EH (cell line): Measurements from ENCODE around the gene SLC11A2.
"Not testable (repeated sequence)": the region's sequence is repeated elsewhere in the genome, so short reads cannot be mapped to it uniquely, and the experiment has no call there.

Source experiments
- DNase-seq: peaks from one replicate; pipeline ENCODE4 v3.0.0-alpha.2; 2015; ENCODE audit warnings: low read depth

SLC11A2 gene

DNA sequence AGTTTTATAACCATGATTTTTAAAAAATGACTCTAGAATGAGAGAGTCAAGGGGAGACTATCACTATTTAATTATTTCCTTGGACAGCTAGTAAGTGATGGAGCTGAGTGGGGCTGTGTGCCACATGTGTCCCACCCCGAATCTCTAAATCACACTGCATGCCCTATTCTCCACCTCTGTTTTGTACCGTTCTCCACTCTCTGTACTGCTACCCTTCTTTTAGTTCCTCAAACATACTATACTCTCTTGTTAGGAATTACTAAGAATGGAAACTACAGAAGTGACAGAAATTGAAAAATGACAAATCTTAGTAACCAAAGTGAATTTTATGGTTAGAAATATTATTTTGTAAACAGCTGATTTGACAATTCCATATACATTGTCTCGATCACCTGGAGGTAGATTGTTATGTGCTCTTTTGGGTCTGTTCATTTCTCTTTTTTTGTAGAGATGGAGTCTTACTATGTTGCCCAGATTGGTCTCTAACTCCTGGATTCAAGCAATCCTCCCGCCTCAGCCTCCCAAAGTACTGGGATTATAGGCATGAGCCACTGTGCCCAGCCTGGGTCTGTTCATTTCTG, 35.9 kb downstream of the SLC11A2 start:
- DNase-seq, result no peak

DNA sequence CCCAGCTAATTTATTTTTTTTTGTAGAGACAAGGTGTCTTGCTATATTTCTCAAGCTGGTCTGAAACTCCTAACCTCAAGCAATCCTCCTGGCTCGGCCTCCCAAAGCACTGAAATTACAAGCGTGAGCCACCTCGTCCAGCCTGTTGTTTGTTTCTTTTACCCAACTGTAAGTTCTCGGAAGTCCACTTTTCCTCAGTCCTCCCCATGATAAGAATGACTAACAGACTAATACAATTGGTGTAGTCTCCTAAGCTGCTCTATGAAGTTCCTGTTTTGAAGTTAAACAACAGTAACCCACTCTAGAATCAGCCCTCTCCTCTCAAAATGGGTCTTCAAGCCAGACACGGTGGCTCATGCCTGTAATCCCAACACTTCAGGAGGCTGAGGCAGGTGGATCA, 37.3 kb downstream of the SLC11A2 start:
- no peak for DNase-seq

DNA sequence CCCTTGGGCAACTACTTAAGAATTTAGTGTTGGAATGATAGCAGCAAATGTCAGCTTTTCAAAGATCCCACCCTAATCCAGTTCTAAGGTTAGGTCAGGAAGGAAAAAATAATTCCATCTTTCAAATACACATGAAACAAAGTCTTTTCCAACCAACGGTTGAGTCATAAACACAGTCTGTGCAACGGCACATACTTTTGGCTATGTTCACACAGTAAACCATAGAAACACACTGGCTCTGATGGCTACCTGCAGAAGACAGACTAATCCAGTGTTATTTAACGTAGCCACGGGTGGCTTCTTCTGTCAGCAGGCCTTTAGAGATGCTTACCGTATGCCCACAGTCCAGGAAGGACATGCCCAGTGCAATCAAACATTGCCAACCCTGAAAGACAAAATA, 38.1 kb downstream of the SLC11A2 start:
- DNase-seq, result peak; percentile 13

DNA sequence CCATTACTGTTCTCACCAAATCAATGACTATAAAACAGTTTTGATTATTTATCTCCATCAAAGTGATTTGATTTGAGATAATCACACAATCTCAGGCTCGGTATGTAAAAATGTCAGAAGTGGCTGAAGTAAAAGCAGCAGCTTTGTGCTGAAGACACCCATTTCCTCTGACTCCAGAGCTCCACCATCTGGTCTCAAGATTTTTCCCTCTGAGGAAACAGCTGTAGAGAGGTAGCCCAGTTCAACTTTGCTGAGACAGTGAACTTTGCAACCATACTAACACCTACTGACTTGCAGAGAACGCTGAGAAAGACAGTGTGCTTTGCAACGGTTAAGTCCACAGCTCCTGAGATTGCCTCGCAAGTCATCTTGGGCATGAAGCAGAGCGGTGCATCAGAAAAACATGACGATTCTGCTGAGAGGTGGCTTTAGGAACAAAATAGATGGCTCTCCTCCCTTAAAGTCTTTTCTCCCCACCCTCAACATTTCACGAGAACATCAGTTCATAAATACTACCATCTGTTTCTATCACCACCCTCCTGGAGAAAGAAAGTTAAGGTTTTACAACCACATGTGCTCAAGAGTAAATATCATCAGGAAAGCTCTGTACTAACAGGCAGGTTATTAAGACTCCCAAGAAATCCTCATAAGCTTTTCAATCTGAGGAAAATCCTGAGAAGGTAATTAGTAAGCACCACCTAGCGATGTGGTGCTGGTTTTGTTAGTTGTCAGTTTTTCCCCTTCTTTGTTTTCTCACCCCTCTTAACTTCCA, 39.0 kb downstream of the SLC11A2 start:
- peak; percentile 71 for DNase-seq

DNA sequence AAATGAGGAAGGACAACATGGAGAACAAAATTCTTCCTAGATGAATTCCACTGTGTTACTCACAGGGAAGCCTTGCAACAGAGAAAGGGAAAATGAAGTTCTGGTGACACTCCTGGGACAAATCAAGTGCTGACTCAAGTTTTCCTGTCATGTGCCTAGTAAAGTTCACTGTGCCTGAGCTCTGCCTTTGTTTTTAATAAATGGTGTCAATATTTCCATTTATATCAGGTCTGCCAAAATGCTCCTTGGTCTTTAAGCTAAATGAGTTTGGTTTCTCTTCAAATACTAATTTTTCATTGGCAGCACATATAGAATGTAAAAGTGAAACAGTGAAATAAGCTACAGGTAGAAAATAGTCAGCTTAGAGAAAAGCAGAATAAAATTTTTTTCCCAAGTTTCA, 40.9 kb downstream of the SLC11A2 start:
- peak; percentile 85 for DNase-seq

DNA sequence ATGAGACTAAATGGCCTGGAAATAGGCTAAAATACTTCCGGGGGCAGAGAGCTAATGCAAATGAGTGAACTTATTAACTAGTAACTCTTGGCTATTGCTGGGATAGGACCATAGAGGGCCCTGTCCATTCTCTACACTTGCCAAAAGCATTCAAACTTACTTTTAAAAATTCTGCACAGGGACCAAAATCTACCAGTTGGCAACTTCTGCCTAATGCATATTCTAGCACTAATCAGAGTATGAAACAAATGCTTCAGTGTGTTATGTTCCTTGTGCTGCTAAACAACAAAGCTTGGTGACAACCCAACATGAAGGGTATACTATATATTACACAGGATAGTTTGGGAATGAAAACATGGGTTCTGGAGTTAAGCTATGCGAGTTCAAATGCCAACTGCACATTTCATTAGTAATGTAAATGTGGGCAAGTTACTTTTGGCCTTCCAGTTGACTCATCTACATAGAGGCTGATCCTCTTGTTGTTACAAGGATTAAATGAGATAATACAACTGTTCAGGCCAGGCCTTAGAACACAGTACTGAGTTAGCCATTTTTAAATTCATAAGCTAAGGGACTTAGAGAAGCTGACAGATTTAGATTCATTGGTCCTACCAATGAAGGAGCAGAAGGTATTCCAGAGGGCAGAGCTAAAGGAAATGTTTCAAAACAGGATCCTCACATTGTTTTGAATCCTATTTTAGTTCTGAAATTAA, 41.4 kb downstream of the SLC11A2 start:
- no peak for DNase-seq

DNA sequence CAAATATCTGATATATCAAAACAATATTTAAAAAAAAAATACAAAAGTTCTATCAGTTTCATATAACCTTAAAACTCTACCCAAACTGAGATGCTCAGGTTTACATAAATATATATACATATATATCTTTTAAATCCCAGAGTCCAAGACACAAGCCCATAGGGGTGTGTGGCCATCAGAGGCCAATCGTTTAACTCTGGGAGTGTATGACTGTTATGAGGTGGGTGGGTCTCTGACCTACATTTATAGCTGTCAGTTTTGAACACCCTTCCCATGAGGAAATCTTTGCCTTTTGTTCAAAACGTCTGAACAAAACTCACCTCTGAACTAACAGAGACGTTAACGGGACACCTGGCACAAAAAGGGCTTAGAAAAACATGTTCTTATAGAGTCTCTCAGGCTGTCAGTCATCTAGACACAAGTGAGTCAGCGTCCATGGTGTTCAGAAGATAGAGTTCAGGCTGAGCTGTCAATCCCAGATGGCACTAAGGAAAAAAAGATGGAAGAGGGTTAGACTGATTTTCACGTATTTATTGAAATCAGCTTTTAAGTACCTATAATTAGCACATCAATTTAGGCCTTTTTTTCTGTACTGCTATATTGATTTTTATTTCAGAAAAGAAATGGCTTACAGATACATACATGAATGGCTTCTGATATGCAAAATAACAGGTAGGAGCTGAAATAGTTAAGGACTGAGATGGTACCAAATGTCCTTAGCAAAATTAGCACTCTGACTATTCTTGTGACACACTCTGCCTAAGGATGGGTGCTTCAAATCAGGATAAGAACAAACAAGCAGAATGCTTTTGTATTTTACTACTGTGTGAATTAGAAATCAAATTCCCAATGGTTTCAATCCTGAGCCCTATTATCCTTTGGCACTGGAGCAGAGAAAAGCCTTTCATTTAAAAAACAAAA, 44.6 kb downstream of the SLC11A2 start:
- DNase-seq, result no peak

DNA sequence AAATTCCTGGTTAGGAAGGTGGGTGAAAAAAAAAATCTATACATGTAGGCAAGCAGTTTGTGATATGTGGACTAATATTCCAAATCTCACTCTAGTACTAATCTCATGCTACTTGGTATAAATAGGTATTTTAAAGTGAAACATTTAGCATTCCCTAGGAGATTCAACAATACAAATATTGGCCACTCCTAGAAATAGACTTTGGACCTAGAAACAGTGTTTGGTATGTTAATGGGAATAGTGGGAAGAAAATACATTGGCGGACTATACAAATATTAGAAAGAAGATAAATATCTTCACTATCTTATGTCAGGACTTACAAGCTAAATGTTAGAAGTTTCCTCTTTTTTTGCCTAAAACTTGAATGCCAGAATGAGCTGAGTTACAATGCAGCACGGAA, 45.6 kb downstream of the SLC11A2 start:
- DNase-seq, result no peak

DNA sequence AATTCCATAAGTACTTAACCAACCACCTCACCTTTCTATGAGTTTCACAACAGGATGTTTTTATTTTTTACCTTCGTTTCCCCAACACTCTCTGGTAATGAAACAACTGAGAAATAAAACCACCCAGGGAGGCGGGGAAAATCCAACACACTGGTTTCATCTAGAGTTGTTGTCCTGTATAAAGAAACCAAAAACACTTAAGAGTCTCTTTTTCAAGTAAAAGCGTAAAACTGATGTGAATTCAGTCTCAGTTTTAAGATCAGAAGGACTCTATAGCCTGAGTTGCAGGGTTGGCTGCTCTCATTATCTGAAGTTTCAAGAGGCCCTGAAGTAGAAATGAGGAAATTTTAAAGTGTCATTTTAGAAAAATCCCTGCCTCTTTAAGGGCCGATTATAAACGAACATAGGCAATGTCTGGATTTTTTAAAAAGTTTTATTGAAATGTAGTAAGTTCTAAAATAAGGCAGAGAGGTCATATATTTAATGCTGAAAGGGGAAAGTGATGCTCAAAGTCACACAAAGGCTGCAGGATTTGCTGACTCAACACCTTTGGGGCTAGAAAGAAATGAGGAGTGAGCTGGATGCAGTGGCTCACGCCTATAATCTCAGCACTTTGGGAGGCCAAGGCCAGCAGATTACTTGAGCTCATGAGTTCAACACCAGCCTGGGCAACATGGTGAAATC, 46.7 kb downstream of the SLC11A2 start:
- no peak for DNase-seq

DNA sequence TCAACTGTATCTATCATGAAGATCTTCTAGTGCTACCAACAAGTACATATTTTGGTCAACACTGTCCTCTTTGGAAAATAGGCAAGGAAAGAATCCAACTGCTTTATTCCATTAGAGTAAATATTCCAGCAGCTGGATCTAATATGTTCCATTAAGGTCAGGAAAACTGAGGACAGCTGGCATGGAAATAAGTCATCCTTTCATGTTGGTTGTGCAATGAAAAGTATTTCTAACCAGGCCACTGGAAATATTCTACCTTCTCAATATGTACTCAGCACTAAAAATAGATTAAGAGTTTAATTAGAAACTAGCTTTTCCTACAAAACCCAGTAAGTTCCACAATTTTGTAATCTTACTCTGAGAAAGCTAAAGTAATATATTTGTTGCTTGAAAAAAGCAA, 54.2 kb downstream of the SLC11A2 start:
- peak; percentile 56 for DNase-seq

DNA sequence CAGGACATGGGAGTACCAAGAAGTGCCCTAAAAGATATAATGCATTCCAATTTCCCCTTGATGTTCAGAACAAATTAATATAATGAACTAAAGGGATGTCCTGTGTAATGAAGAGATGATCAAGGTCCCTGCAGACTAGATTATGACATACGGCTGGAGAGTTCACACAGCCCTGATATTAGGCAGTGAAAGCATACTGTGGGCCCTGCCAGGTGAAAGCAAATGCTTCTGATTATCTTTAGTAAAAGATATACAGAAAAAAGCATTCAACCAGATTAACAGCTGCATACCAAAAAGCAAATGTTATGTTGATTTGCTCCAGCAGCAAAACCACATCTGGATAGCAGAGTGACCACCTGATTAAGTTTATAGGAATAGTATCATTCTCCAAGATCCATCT, 61.8 kb downstream of the SLC11A2 start:
- DNase-seq, result no peak

DNA sequence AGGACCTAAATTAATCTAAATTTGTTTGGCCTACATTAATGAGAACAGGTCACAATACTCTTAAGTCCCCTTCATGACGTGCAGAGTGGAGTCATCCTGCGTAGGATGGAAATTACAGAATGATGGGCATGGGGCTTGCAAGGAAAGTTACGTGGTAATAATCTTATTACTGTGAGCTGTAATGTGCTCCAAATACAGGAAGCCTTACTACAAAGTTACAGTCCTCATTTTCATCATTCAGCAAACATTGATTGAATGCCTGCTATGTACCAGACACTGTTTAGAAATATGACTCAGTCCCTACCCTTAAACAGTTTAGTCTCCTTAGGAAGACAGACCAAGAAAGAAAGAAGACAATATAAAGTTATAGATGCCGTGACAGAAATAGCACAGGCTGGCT, 64.5 kb downstream of the SLC11A2 start:
- DNase-seq, result peak; percentile 37

DNA sequence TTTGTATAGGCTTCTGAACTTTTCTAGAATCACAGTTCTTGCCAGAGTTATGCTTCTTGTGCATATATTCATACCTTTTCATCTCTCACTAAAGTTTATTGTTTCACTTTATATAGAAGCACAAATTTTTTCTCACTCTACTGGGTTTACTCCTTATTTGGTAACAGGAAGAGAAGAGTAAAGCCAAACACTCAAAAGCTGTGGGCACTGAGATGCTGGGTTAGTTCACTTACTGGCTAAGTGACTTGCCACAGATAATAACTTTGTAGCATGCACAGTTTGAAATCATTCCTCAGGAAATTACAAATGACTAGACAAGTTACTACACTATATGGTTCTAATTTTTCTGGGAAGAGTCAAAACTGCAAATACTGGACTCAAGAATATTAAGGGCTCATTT, 66.1 kb downstream of the SLC11A2 start:
- DNase-seq, result peak; percentile 40

DNA sequence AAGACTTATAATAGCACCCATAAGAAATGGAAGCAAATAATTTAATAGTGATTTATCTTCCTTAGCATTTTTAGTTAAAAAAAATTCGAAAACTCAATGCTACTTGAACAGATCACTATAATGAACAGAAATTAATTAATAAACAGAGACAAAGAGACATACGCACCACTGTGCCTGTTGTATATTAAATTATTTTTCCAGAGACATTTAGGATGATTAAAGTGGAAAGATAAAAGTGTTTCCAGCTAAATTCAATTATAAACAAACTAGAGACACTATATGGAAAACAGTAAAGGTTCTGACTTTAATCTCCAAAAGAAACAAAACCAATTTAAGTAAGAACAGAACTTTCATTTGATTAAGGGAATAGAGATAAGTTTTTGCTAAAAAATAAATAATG, 70.5 kb downstream of the SLC11A2 start:
- no peak for DNase-seq

DNA sequence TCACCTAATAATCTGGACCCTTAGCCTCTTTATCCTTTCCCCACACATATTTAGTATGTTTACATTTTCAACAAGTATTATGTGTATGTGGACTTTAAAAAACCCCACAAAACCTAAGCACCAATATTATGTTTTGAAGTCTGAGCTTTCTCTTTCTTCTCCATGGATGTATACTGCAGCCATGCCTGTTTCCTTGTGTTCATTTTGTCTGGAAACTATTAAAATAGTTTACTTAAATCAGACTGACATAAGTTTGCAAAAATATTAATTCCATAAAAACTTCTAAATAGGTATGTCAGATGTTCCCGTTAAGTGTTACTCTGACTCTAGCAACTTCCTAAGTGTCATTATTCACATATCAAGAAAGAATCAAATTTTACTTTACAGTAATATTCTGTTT, 70.9 kb downstream of the SLC11A2 start:
- no peak for DNase-seq

DNA sequence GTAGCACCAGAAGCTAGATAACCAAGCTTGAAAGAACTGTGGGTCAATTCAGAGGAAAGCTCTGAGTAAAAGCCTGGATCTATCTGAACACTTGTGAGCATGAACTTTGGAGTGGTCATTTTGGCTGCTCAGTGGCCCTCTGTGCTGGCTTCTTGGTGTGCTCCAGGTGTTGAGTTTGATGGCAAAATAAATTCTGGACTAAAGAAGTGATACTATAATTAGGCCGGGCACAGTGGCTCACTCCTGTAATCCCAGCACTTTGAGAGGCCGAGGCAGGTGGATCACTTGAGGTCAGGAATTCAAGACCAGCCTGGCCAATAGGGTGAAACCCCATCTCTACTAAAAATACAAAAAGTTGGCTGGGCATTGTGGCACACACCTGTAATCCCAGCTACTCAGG, 71.4 kb downstream of the SLC11A2 start:
- DNase-seq, result not testable (repeated sequence)

DNA sequence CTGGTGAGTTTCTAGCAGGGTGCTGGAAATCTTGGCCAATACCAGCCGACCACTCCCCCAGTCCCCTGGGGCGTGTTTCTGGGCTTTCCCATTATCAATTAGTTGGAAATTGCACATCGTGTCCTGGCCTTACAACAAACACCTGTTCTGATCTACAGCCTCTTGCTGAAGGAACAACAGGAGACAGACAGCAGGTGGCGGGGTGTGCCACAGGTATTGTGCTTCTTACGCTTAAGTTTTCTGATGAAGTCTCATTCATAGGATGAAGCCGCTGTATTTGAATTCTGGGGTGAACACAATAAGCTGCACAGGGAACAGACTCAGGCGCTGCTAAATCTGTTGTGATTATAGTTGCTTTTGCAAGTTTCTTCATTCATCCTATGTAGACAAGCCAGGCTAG, 73.1 kb downstream of the SLC11A2 start:
- no peak for DNase-seq

DNA sequence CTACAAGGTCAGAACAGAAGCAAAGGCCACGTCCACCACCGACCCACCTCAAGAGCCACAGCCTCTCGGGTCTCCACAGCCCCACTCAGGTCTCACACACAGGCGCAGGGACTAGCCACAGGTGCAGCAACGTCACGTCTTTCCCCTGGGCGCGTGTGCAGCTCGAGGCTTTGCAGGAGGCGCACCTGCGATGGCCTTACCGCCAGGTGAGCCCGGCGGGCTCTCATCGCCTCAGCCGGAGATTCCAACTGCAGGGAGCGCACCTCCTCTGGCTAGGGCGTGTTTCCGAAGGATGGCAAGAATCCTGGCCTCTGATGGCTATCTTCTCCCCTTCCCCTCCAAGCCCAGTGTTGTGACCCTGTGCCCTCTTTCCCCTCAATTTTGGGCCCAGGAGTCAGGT, 73.7 kb downstream of the SLC11A2 start, which contains the start of gene HIGD1C:
Gene HIGD1C (plus strand): TSS at position 35 of the 400 bp plus-strand sequence. CDS start 1,455 bp downstream, outside the sequence.
- no peak for DNase-seq

DNA sequence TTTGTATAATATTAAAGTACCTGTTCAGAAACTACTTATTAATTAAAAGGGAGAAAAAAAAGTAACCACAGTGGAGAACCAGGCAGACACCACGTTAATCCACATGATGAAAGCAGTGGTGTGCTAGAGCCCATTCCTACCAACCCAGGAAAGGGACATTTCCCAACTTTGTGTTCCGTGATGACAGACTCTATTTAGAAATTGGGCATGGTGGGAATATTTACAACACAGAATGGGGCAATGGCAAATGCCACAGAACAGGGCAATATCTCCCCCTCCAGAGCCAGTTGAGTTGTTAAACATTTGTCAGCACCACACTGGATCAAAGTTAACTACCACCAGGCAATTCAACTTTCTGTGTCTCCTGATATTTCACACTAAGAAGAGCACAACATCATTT, 75.1 kb downstream of the SLC11A2 start:
- no peak for DNase-seq

DNA sequence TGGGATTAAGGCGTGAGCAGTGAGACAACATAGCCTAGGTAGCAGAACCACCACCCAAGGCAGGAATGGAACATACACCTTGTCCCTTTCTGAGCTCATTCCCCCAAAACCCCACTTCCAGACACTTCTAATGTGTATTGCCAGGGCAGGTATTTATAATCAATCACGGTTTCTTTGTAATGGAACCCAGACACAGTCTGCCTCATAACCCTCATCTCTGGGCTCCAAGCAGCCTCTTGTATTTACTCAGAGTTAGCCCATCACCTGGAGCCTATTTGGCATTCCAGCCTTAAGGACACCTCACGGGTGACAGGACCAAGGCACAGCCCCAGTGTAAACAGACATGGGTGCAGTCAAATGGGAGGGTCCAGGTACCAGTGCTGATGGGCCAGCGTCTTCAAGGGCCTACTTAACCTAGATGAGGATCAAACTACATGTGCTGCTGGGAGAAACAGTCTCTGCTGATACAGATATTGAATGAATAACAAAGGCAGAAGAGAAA, 76.3 kb downstream of the SLC11A2 start:
- DNase-seq, result no peak

DNA sequence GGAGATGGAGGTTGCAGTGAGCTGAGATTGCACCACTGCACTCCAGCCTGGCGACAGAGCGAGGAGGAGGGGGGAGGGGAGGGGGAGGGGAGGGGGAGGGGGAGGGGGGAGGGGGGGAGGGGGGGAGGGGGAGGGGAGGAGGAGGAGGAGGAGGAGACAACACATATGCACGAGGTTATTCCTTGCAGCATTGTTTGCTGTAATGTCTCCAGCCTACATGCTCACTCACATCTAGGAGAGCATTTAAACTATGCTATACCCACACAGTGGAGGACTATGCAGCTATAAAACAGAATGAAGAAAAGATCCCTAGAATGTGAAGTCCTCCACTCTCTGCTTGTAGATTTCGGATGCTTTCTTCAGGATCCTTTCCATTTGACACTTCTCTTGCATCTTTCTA, 77.4 kb downstream of the SLC11A2 start:
- peak; percentile 17 for DNase-seq
